Measurements from ENCODE around the gene POLDIP2. TPM values are rescaled to one million over a fixed set of nuclear protein-coding genes. Genes with fewer than 3 reads are reported as not detected.
"Not testable (repeated sequence)": the region's sequence is repeated elsewhere in the genome, so short reads cannot be mapped to it uniquely, and the experiment has no call there.

POLDIP2 gene
- total RNA-seq, 4 donors from 2014 or later = 54.9 to 95.3 (median 66.5) TPM

DNA sequence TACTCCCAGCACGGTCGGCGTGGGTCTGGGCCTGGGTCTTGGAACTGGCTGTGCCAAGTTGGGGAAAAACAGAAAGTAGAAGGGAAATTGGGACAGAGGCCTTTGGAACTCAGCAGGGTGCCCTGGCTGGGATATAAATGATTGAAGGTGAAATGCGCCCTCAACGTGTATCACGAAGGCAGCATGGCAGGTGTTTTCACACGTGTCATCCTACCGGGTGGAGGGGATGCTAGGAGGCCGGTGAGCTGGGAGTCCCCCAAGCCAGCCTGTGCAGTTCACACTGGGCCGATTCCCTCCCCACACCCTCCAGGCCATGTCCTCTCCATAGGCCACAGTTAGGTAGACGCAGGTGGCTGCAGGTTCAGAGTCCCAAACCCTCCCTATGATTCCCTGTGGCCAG, 15.8 kb downstream of the POLDIP2 start:
- no peaks in the 10 kb centered on the region for H3K27me3 ChIP-seq
- WGBS, 2 donors (ENCODE audit: low coverage in 1 of 2) = 88% methylated on average over 11 of the region's 11 CpGs; no CpG with 5 or more reads in 1 of the 2 donors
- no peak overlapping the region for H3K27ac ChIP-seq
- no peak for DNase-seq
- no peaks in the 10 kb centered on the region for H3K9me3 ChIP-seq
- peaks cover 4 to 18% (median 6%) of the 10 kb centered on the region in 4 donors for H3K4me1 ChIP-seq
- intact Hi-C loops (cut with DNase I; ENCODE audit: low total_unique reads) = no loop called here
- in situ Hi-C loops (cut with MboI; ENCODE audit: low pct_ligation_motif_present in 1 of 4, low pct_unique_long_range_greater_than_20kb in 1 of 4, low sequenced_read_pairs in 3 of 4) = no loop called here
- no peak overlapping the region for H3K4me3 ChIP-seq
- no peak for TF ChIP-seq POLR2AphosphoS5 (IDR thresholded peaks at IDR 0.05)
- peaks cover 0 to 39% (median 21%) of the 10 kb centered on the region in 4 donors for H3K36me3 ChIP-seq

DNA sequence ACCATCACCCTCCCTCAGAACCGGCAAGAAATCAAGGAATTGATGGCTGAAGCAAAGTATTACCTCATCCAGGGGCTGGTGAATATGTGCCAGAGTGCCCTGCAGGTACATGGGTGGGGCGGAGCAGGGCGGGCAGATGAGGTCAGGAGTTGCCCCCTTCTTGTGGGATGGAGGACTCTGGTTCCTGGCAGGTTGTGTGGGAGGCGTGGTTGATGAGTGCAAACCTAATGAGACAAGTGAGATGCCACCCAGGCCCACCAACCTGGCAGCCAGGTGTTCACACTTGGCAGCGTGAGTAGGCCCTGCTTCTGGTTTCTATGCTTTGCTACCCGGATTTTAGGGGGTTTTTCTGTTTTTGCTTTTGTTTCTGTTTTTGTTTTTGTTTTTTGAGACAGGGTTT, 17.0 kb downstream of the POLDIP2 start:
- H3K27me3 ChIP-seq = no peaks in the 10 kb centered on the region
- intact Hi-C loops (cut with DNase I; ENCODE audit: low total_unique reads) = no loop called here
- no peak overlapping the region for H3K4me3 ChIP-seq
- peaks cover 0 to 39% (median 17%) of the 10 kb centered on the region in 4 donors for H3K36me3 ChIP-seq
- DNase-seq = no peak
- in situ Hi-C loops (cut with MboI; ENCODE audit: low pct_ligation_motif_present in 1 of 4, low pct_unique_long_range_greater_than_20kb in 1 of 4, low sequenced_read_pairs in 3 of 4) = no loop called here
- no peak for TF ChIP-seq POLR2AphosphoS5 (IDR thresholded peaks at IDR 0.05)
- no peak for TF ChIP-seq POLR2A (IDR thresholded peaks at IDR 0.05)
- TF ChIP-seq, protein P1, sequence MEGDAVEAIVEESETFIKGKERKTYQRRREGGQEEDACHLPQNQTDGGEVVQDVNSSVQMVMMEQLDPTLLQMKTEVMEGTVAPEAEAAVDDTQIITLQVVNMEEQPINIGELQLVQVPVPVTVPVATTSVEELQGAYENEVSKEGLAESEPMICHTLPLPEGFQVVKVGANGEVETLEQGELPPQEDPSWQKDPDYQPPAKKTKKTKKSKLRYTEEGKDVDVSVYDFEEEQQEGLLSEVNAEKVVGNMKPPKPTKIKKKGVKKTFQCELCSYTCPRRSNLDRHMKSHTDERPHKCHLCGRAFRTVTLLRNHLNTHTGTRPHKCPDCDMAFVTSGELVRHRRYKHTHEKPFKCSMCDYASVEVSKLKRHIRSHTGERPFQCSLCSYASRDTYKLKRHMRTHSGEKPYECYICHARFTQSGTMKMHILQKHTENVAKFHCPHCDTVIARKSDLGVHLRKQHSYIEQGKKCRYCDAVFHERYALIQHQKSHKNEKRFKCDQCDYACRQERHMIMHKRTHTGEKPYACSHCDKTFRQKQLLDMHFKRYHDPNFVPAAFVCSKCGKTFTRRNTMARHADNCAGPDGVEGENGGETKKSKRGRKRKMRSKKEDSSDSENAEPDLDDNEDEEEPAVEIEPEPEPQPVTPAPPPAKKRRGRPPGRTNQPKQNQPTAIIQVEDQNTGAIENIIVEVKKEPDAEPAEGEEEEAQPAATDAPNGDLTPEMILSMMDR (IDR thresholded peaks at IDR 0.05) = no peak
- no peaks in the 10 kb centered on the region for H3K9me3 ChIP-seq
- 60 to 86% methylated on average over 1 to 6 of the region's 6 CpGs for WGBS, 2 donors (ENCODE audit: low coverage in 1 of 2)
- H3K4me1 ChIP-seq = peaks cover 7 to 23% (median 11%) of the 10 kb centered on the region in 4 donors
- no peak overlapping the region for H3K27ac ChIP-seq

DNA sequence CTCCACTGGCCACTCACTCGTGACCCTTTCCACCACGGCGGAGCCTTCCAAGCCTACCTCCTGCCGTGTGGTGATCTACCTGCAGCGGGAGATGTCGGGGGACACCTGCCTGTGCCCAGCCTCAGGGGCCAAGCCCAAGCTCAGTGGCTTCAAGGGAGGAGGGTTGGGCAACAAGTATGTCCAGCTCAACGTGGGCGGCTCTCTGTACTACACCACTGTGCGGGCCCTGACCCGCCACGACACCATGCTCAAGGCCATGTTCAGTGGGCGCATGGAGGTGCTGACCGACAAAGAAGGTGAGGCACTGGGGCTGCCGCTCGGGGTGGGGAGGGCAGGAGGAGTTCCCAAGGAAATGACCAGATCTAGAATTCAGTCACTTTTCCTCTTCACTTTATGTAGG, 17.9 kb downstream of the POLDIP2 start:
- TF ChIP-seq POLR2AphosphoS5 (IDR thresholded peaks at IDR 0.05) = no peak
- no peak for TF ChIP-seq EP300 (IDR thresholded peaks at IDR 0.05; ENCODE audit: low read depth)
- TF ChIP-seq POLR2A (IDR thresholded peaks at IDR 0.05) = no peak
- TF ChIP-seq, protein P1 (IDR thresholded peaks at IDR 0.05) = no peak
- Histone ChIP-seq H3K9me3 (no peaks in the 10 kb centered on the region), H3K27ac (no peak overlapping the region), H3K36me3 (peaks cover 0 to 34% (median 15%) of the 10 kb centered on the region in 4 donors), H3K27me3 (no peaks in the 10 kb centered on the region), H3K4me3 (no peak overlapping the region), H3K4me1 (peaks cover 8 to 27% (median 15%) of the 10 kb centered on the region in 4 donors)
- in situ Hi-C loops (cut with MboI; ENCODE audit: low pct_ligation_motif_present in 1 of 4, low pct_unique_long_range_greater_than_20kb in 1 of 4, low sequenced_read_pairs in 3 of 4) = no loop called here
- intact Hi-C loops (cut with DNase I; ENCODE audit: low total_unique reads) = no loop called here
- no peak for DNase-seq
- 94% methylated on average over 15 of the region's 15 CpGs; no CpG with 5 or more reads in 1 of the 2 donors for WGBS, 2 donors (ENCODE audit: low coverage in 1 of 2)

DNA sequence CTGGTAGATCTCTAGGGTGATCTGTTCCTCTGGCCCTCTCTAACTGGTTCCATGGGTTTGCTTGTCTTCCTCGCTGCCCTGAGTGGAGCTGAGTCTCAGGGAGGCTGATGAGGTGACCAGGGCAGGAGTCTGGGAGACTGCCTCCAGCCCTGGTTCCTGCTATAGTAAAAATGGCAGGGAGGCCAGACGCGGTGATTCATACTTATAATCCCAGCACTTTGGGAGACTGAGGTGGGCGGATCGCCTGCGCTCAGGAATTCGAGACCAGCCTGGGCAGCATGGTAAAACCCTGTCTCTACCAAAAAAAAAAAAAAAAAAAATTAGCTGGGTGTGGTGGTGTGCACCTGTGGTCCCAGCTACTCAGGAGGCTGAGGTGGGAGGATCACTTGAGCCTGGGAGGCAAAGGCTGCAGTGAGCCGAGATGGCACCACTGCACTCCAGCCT, 18.5 kb downstream of the POLDIP2 start:
- 99 to 100% methylated on average over 3 to 8 of the region's 8 CpGs for WGBS, 2 donors (ENCODE audit: low coverage in 1 of 2)
- Histone ChIP-seq H3K4me1 (peaks cover 13 to 34% (median 21%) of the 10 kb centered on the region in 4 donors), H3K36me3 (peaks cover 0 to 32% (median 14%) of the 10 kb centered on the region in 4 donors), H3K27ac (peak overlapping the region in 2 of 4 donors; percentile 10 to 20)
- H3K4me3 ChIP-seq; intact Hi-C loops (cut with DNase I; ENCODE audit: low total_unique reads); H3K9me3 ChIP-seq; in situ Hi-C loops (cut with MboI; ENCODE audit: low pct_ligation_motif_present in 1 of 4, low pct_unique_long_range_greater_than_20kb in 1 of 4, low sequenced_read_pairs in 3 of 4); DNase-seq; H3K27me3 ChIP-seq: not testable (repeated sequence)

DNA sequence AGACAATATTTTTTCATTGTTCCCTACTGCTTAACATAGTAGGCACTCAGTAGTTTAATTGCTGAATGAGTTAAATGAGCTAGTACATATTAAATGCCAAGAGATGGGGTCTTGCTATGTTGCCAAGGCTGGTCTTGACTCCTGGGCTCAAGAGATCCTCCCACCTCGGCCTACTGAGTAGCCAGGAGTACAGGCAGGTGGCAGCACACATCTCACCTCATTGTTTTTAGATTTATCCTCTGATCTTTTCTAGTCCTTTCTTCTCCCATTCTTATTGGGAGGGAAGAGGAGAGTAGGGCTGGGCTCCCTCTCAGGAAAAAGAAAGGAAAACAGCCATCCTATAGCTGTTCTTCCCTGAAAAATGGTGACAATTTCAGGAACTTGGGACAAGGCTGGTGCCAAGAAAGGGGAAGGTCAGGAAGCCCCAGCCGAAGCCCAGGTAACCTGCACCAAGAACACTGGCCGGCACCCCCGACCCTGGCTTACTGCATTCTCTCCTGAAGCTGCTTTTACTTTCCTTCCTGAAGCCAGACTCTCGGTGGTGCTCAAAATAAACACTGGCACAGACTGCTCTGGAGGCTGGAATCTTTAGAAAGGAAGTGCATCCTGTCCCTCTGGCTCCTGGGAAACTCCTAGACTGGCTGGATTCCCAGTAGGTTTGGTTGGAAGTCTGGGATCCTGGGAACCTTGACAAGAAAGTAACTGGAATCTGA, 19.1 kb downstream of the POLDIP2 start:
- in situ Hi-C loops (cut with MboI; ENCODE audit: low pct_ligation_motif_present in 1 of 4, low pct_unique_long_range_greater_than_20kb in 1 of 4, low sequenced_read_pairs in 3 of 4) = no loop called here
- Histone ChIP-seq H3K27ac (peak overlapping the region; percentile 10 to 39 (median 24)), H3K36me3 (peaks cover 0 to 32% (median 14%) of the 10 kb centered on the region in 4 donors), H3K4me1 (peaks cover 13 to 40% (median 24%) of the 10 kb centered on the region in 4 donors), H3K27me3 (no peaks in the 10 kb centered on the region), H3K9me3 (no peaks in the 10 kb centered on the region), H3K4me3 (no peak overlapping the region)
- 68 to 90% methylated on average over 1 to 5 of the region's 5 CpGs for WGBS, 2 donors (ENCODE audit: low coverage in 1 of 2)
- TF ChIP-seq EP300 (IDR thresholded peaks at IDR 0.05; ENCODE audit: low read depth) = no peak
- no peak for TF ChIP-seq POLR2AphosphoS5 (IDR thresholded peaks at IDR 0.05)
- TF ChIP-seq POLR2A (IDR thresholded peaks at IDR 0.05) = no peak
- TF ChIP-seq, protein P1 (IDR thresholded peaks at IDR 0.05) = no peak
- DNase-seq = no peak
- intact Hi-C loops (cut with DNase I; ENCODE audit: low total_unique reads) = no loop called here
